ENCODE data around the gene ATP6V0A1.

GRCh38 chr17:42568341-42569111, 109.8 kb downstream of the ATP6V0A1 start:
- TF ChIP-seq CTCF (IDR thresholded peaks at IDR 0.05) (no peak), POLR2A (IDR thresholded peaks at IDR 0.05) (no peak)
